ENCODE data around the gene TELO2.
"Not testable (repeated sequence)": the region's sequence is repeated elsewhere in the genome, so short reads cannot be mapped to it uniquely, and the experiment has no call there.

Gene TELO2

GRCh38 chr16:1458336-1458976 is 34.7 kb upstream of the TELO2 start:
- DNase-seq = no peak

GRCh38 chr16:1458977-1459341 is 34.2 kb upstream of the TELO2 start:
- no peak for DNase-seq

GRCh38 chr16:1459967-1460366 is 33.2 kb upstream of the TELO2 start:
- DNase-seq = no peak

- DNase-seq = no peak
Measured at GRCh38 chr16:1460602-1461138, 32.5 kb upstream of the TELO2 start.

GRCh38 chr16:1461146-1461545 is 32.0 kb upstream of the TELO2 start:
- no peak for DNase-seq

GRCh38 chr16:1464196-1464893 is 28.8 kb upstream of the TELO2 start:
- no peak for DNase-seq

GRCh38 chr16:1464894-1465566 is 28.1 kb upstream of the TELO2 start:
- DNase-seq = no peak

GRCh38 chr16:1465567-1465915 is 27.6 kb upstream of the TELO2 start:
- no peak for DNase-seq

- DNase-seq = no peak
Measured at GRCh38 chr16:1466054-1466453, 27.1 kb upstream of the TELO2 start.

GRCh38 chr16:1466968-1467521 is 26.1 kb upstream of the TELO2 start:
- DNase-seq = no peak

- DNase-seq = no peak
Measured at GRCh38 chr16:1468426-1468810, 24.7 kb upstream of the TELO2 start.

- DNase-seq = not testable (repeated sequence)
Measured at GRCh38 chr16:1469141-1469540, 24.0 kb upstream of the TELO2 start.

- no peak for DNase-seq
Measured at GRCh38 chr16:1469693-1470201, 23.4 kb upstream of the TELO2 start.

- no peak for DNase-seq
Measured at GRCh38 chr16:1470481-1471251, 22.5 kb upstream of the TELO2 start.

GRCh38 chr16:1471569-1472194 is 21.5 kb upstream of the TELO2 start:
- DNase-seq = no peak

GRCh38 chr16:1472974-1473373 is 20.2 kb upstream of the TELO2 start:
- DNase-seq = no peak

GRCh38 chr16:1474082-1474795 is 18.9 kb upstream of the TELO2 start:
- DNase-seq = no peak

- peak; percentile 30 for DNase-seq
Measured at GRCh38 chr16:1474796-1475551, 18.2 kb upstream of the TELO2 start, which contains the start of gene CLCN7. Gene CLCN7, minus strand, starts transcription at chr16:1475028. Its CDS starts 54 bp downstream, at chr16:1474974.

GRCh38 chr16:1475552-1476114 is 17.5 kb upstream of the TELO2 start:
- no peak for DNase-seq

- DNase-seq = no peak
Measured at GRCh38 chr16:1477033-1477432, 16.1 kb upstream of the TELO2 start.
